ENCODE results near the gene PAXIP1. TPM values are rescaled to one million over a fixed set of nuclear protein-coding genes. Genes with fewer than 3 reads are reported as not detected.

PAXIP1 gene
- total RNA-seq, 1 donor from 2014 or later, result 5.8 TPM

DNA sequence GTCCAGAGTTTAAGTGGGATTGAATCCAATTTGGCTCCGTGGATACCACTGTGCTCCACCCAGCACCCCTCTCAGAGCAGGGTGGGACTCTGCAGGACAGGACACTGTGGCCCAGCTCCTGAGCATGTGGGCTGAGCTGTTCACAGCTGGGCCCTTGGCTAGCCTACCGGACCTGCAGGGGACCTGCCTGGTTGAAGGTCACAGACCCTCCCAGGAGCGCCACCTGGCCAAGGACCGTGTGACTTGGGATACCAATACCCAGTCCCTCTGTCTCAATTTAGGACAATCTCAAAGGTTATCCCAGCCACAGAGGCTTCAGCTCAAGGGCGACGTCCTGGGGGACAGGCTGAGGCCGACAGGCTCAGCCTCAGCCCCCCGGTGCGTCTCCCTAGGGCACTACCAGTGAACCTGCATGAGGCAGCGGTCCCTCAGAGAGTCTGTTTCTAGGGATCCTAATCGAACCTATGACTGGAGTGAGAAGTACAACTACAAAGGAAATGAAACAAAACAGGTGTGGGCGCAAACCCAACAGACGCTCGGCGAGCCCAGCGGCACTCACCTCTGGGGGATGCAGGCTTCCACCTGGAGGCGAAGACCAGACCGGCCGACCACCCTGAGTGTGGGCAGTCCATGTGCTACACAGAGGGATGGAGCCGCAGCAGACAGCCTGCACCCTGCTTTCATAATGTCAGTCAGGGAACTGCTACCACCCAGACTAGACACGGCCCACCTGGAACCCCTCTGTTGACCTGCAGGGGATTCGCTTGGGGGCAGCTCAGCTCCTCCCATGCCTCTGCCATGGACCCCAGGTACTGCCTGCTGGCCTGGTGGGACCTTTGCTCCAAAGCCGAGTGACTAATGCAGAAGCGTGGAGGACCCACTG lies 103.7 kb downstream of the PAXIP1 start:
- ATAC-seq (no peak), DNase-seq (ENCODE audit: low spot score) (no peak)

DNA sequence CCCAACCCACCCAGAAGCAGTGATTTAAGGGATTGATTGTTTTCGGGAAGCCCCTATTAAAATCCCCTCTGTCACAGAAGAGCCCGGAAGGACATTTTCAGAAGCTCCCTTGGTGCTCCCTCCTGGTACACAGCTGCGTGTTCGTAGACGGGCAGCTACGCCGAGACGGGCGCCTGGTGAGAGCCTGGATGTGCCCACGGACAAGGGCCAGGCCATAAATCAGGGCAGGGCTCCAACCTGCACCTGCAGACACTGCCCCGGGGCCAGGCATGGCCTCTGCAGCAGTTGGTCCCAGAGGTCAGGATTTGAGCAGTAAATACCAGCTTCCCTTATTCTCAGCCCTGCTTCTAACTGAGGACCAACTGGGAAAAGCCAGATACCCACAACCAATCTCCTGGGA lies 106.8 kb downstream of the PAXIP1 start:
- no peak for DNase-seq (ENCODE audit: low spot score)
- ATAC-seq, result no peak

Other genes starting within 250 kb of the PAXIP1 start
- not detected for gene HTR5A, start 67.2 kb upstream of the PAXIP1 start, total RNA-seq